Measurements from ENCODE around the gene LSR. TPM values are rescaled to one million over a fixed set of nuclear protein-coding genes. Genes with fewer than 3 reads are reported as not detected.

LSR gene
- total and polyA plus RNA-seq, 2 of the 4 experiments (the other 2 are of a cell fraction) = 0.18 to 0.44 TPM

GRCh38 chr19:35270381-35270811 is 21.6 kb downstream of the LSR start (continued):
- TF ChIP-seq SMC3 (IDR thresholded peaks at IDR 0.05; ENCODE audit: low read depth, low read length) = no peak

DNA sequence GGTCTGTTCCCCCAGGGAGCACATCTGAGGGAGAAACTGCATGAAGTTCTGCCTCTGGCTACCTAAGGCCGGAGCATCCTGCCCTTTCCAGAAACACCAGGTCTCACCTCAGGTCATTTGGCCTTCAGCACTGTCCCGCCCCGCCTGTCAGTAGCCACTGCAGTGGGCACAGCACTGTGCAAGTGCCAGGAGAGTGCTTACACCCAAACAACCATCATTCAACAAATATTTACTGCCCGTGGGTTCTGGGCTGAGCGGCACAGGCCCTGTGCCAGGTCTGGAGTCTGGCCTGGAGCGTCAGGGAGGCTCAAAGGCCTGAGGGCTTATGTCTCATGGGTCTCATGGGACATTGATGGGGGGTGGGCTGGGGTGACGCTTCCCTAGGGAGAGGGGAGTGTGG is 22.7 kb downstream of the LSR start:
- Histone ChIP-seq H2AFZ (replicated peaks; ENCODE audit: low read length, poor library complexity) (peak overlapping the region; percentile 0), H2BK15ac (ENCODE audit: low read depth, low read length) (no peak overlapping the region), H3K27ac (ENCODE audit: insufficient read depth, low read length) (no peak overlapping the region), H3K79me1 (ENCODE audit: low read depth in 1 of 2, low read length in 2 of 2) (peaks cover 14 to 42% of the 10 kb centered on the region in 2 experiments), H3K4me3 (ENCODE audit: insufficient read depth, low read depth, low read length) (no peak overlapping the region), H3K14ac (replicated peaks; ENCODE audit: low read depth, low read length) (no peak overlapping the region), H4K8ac (ENCODE audit: low read depth in 2 of 2, low read length in 2 of 2) (no peak overlapping the region), H3K4me2 (ENCODE audit: low read depth, low read length) (no peak overlapping the region), H3K18ac (ENCODE audit: low read depth, low read length) (no peak overlapping the region), H3K9me3 (ENCODE audit: control insufficient read depth, insufficient read depth, low read length) (no peaks in the 10 kb centered on the region), H3K9me1 (ENCODE audit: insufficient read depth, low read length) (no peaks in the 10 kb centered on the region; the same call in 1 of the 2 replicates), H2BK5ac (ENCODE audit: low read depth, low read length, poor library complexity, severe bottlenecking) (no peak overlapping the region), H4K5ac (ENCODE audit: low read depth, low read length) (no peak overlapping the region), H4K20me1 (ENCODE audit: insufficient read depth, low read length) (no peaks in the 10 kb centered on the region), H3K9ac (ENCODE audit: low read depth, low read length) (no peak overlapping the region), H2BK20ac (ENCODE audit: low read depth, low read length) (no peak overlapping the region), H3K23ac (ENCODE audit: low read depth, low read length) (no peak overlapping the region), H2BK120ac (ENCODE audit: low read depth, low read length) (no peak overlapping the region), H2AK5ac (ENCODE audit: low read depth, low read length) (no peak overlapping the region), H3K4ac (ENCODE audit: low read depth, low read length) (no peak overlapping the region), H4K91ac (ENCODE audit: insufficient read depth, low read depth, low read length) (no peak overlapping the region), H2AK9ac (replicated peaks; ENCODE audit: low read depth, low read length, poor library complexity) (peak overlapping the region; percentile 23), H3K56ac (ENCODE audit: extremely low read depth, insufficient read depth, low read length) (no peak overlapping the region), H3K36me3 (ENCODE audit: control insufficient read depth, insufficient read depth, low read length) (peaks cover 45% of the 10 kb centered on the region), H3K4me1 (ENCODE audit: control insufficient read depth, insufficient read depth, low read length) (peaks cover 4% of the 10 kb centered on the region), H3K27me3 (ENCODE audit: control insufficient read depth, insufficient read depth, low read length) (no peaks in the 10 kb centered on the region)
- ChIA-PET CTCF (no interaction called here), POLR2A (ENCODE audit: unreplicated experiment) (no interaction called here)
- intact Hi-C loops (cut with micrococcal nuclease) (no loop called here), in situ Hi-C loops (cut with MboI; ENCODE audit: low sequenced_read_pairs) (no loop called here), dilution Hi-C loops (cut with HindIII; ENCODE audit: low sequenced_read_pairs, unreplicated experiment) (no loop called here)
- no TSS peak for BruUV-seq (replicated peaks)
- WGBS, 2 experiments (ENCODE audit: extremely low coverage in 2 of 2, insufficient read length in 1 of 2) = 90% methylated on average over 2 of the region's 7 CpGs; no CpG with 5 or more reads in 1 of the 2 experiments
- TF ChIP-seq MXI1 (IDR thresholded peaks at IDR 0.05; ENCODE audit: borderline replicate concordance, low read depth, low read length) (no peak), CHD1 (IDR thresholded peaks at IDR 0.05; ENCODE audit: low read depth, low read length) (no peak)
- DNase-seq = no peak
- ATAC-seq (ENCODE audit: low read depth) = no peak

Measured in IMR-90 (cell line).